Peyer's patch (tissue), 4 donors: ENCODE results near the gene DCTN3.

Experiments
- POLR2A ChIP-seq, 2 donors: fragments of 450-650 bp; IDR thresholded peaks; one replicate each; pipeline ENCODE4 v1.5.1; 2017; ENCODE audit warnings: antibody characterized with exemption in 2 of 2, mild to moderate bottlenecking in 2 of 2, moderate library complexity in 2 of 2
- TF ChIP-seq, protein P1 (sequence below), 6 experiments: fragments of 450-650 bp in 4 of 6; fragments of 200-600 bp in 2 of 6; sonication (generic) in 1 of 6; IDR thresholded peaks; one replicate each; pipeline ENCODE4 v1.5.1; 2017 to 2019; ENCODE audit warnings: antibody characterized with exemption in 6 of 6, mild to moderate bottlenecking in 3 of 6, moderate library complexity in 1 of 6

DNA sequence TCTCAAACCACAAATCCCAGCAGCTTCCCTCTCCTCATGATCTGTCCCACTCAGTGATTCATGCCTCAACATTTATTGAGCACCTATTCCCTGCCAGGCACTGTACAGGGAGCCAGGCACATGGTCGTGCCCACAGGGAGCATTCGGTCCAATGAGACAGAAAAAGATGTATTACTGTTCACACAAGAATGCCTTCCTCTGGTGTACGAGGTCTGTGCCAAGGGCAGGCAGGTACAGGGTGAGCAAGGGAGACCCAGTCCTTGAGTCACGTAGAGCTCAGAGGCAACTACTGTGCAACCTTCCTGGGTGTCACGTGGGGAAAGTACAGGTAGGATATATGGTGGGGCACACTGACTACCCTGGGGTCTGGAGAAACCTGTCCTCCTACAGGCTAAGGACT lies 35.3 kb downstream of the DCTN3 start:
- TF ChIP-seq, protein P1, sequence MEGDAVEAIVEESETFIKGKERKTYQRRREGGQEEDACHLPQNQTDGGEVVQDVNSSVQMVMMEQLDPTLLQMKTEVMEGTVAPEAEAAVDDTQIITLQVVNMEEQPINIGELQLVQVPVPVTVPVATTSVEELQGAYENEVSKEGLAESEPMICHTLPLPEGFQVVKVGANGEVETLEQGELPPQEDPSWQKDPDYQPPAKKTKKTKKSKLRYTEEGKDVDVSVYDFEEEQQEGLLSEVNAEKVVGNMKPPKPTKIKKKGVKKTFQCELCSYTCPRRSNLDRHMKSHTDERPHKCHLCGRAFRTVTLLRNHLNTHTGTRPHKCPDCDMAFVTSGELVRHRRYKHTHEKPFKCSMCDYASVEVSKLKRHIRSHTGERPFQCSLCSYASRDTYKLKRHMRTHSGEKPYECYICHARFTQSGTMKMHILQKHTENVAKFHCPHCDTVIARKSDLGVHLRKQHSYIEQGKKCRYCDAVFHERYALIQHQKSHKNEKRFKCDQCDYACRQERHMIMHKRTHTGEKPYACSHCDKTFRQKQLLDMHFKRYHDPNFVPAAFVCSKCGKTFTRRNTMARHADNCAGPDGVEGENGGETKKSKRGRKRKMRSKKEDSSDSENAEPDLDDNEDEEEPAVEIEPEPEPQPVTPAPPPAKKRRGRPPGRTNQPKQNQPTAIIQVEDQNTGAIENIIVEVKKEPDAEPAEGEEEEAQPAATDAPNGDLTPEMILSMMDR (IDR thresholded peaks at IDR 0.05): no peak
- no peak for TF ChIP-seq POLR2A (IDR thresholded peaks at IDR 0.05)
